ENCODE results near the gene AKR7A2. TPM values are rescaled to one million over a fixed set of nuclear protein-coding genes. Genes with fewer than 3 reads are reported as not detected.

Gene AKR7A2
- total RNA-seq, 1 donor from 2014 or later = 37.4 TPM

DNA sequence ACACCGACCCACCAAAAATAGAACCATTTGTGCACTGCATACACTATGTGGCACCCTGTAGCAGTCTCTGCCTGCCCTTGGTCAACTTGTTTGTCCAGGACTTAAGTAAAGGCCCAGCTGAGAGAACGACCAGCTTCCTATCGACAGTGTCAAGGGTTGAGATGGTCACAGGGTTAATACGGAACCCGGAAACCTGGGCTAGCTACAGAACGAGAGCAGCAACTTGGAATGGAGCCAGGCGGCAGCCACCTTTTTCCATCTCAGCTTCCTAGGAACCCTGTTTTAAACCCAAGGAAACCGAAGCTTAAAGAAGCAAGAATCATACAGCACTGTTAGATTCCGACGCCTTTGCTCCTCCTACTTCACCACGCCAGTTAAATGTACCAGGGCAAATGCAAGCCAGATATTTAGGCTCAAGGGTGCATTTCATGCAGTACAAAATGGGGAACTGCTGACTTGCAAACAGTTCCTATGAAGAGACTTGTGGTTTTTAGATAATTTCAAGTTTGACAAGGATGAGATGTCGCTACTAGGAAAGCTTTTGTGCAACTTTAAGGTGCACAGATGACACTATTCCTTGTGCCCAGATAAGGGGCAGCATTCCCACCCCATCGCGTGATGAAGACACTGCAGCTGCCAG lies 35.7 kb upstream of the AKR7A2 start:
- H3K4me3 ChIP-seq = no peak overlapping the region
- DNase-seq (no peak), ATAC-seq (peak; percentile 19 to 35)
- H3K9me3 ChIP-seq = no peaks in the 10 kb centered on the region
- H3K27ac ChIP-seq = peak overlapping the region; percentile 41
- no peaks in the 10 kb centered on the region for H3K27me3 ChIP-seq (ENCODE audit: low read depth)
- TF ChIP-seq, protein P1, sequence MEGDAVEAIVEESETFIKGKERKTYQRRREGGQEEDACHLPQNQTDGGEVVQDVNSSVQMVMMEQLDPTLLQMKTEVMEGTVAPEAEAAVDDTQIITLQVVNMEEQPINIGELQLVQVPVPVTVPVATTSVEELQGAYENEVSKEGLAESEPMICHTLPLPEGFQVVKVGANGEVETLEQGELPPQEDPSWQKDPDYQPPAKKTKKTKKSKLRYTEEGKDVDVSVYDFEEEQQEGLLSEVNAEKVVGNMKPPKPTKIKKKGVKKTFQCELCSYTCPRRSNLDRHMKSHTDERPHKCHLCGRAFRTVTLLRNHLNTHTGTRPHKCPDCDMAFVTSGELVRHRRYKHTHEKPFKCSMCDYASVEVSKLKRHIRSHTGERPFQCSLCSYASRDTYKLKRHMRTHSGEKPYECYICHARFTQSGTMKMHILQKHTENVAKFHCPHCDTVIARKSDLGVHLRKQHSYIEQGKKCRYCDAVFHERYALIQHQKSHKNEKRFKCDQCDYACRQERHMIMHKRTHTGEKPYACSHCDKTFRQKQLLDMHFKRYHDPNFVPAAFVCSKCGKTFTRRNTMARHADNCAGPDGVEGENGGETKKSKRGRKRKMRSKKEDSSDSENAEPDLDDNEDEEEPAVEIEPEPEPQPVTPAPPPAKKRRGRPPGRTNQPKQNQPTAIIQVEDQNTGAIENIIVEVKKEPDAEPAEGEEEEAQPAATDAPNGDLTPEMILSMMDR (IDR thresholded peaks at IDR 0.05) = no peak
- intact Hi-C loops (cut with DNase I) = no loop called here
- H3K36me3 ChIP-seq = peaks cover 74% of the 10 kb centered on the region
- H3K4me1 ChIP-seq = peaks cover 31% of the 10 kb centered on the region

DNA sequence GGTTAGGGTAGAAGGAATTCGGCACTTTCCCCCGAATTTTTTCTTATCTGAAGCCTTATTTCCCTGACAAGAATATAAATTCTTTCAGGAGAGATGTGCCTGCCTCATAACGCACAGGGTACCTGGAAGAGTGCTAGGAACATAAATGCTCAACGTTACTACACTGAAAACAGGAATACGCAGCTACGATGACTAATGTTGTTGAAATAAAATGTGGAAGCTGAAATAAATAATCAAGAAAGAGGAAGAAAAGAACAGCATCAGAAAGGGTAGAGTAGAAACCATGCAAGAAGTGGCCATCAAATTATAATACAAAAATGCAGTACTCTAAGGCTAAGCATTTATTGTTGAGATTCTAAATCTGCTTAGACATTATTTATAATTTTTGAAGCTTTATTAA lies 34.1 kb upstream of the AKR7A2 start:
- no peak for ATAC-seq
- intact Hi-C loops (cut with DNase I) = no loop called here

DNA sequence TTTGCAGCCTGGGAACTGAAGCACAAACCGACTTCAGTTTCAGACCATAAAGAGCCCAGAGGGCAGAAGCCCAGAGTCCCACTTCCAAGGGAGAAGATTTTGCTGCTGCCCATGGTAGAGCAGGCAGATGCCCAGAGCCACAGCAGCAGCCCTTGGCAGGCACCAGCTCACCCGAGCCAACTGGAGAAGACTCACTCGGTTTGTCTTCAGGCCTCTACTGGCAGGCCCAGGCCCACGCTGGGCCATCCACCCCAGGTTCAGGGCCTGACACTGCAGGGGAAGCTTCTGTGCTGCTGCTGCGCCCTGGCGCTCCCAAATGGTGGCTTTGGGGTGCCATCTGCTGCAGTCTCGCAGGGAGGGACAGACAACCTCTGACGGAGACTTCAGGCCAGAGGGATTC lies 33.4 kb upstream of the AKR7A2 start:
- intact Hi-C loops (cut with DNase I) = no loop called here
- DNase-seq (no peak), ATAC-seq (no peak)
- Histone ChIP-seq H3K4me1 (peaks cover 31% of the 10 kb centered on the region), H3K27ac (no peak overlapping the region), H3K36me3 (peaks cover 71% of the 10 kb centered on the region), H3K27me3 (ENCODE audit: low read depth) (no peaks in the 10 kb centered on the region), H3K4me3 (no peak overlapping the region), H3K9me3 (no peaks in the 10 kb centered on the region)
- TF ChIP-seq, protein P1 (IDR thresholded peaks at IDR 0.05) = no peak

More for the DNA sequence above, 34.1 kb upstream of the AKR7A2 start:
- H3K9me3 ChIP-seq = no peaks in the 10 kb centered on the region
- no peak overlapping the region for H3K27ac ChIP-seq
- no peak overlapping the region for H3K4me3 ChIP-seq
- no peaks in the 10 kb centered on the region for H3K27me3 ChIP-seq (ENCODE audit: low read depth)
- peaks cover 70% of the 10 kb centered on the region for H3K36me3 ChIP-seq
- peaks cover 31% of the 10 kb centered on the region for H3K4me1 ChIP-seq
- DNase-seq = no peak
- TF ChIP-seq, protein P1 (IDR thresholded peaks at IDR 0.05) = no peak

DNA sequence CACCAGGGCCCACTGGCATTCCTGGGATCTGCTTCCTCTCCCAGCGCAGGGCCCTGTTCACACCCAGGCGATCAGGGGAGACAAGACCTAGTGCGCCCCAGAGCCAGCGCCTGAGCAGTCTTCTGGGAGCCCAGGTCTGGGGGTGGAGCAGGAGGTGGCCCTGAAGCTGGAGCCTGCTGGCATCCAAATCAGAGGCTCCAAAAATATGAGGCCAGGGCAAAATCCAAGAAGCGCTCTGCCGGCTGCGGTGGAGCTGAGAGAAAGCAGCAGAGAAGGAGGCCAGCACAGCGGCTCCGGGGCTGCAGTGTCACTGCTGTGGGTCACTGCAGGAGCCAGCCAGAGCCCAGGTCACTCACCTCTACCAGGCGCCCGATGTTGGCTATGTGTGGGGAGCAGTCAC lies 32.9 kb upstream of the AKR7A2 start:
- Histone ChIP-seq H3K4me3 (no peak overlapping the region), H3K27me3 (ENCODE audit: low read depth) (no peaks in the 10 kb centered on the region), H3K9me3 (no peaks in the 10 kb centered on the region), H3K27ac (peak overlapping the region; percentile 18), H3K36me3 (peaks cover 70% of the 10 kb centered on the region), H3K4me1 (peaks cover 31% of the 10 kb centered on the region)
- intact Hi-C loops (cut with DNase I) = no loop called here
- ATAC-seq = no peak
- DNase-seq = no peak
- TF ChIP-seq, protein P1 (IDR thresholded peaks at IDR 0.05) = no peak

DNA sequence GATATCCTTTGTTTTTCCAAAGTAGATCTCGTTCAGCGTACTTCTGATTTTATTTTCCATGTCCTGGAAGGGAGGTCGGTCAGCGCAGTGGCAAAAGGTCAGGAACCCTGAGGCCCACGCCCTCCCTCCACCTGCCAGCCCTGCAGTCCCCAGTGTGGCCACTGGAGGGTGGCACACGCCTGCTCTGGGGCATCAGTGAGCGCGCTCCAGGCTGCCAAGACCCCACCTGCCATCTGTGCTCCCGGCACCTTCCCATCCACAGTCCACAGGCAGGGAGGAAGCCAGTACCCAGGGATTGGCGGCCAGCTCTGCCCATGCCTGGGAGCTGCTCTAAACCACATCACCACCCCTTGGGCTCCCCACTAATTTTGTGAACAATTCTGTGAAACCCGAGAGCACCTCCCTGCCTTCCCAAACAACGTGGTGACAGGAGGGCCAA lies 32.4 kb upstream of the AKR7A2 start:
- TF ChIP-seq, protein P1 (IDR thresholded peaks at IDR 0.05) = peak; percentile 88
- H3K4me1 ChIP-seq = peaks cover 28% of the 10 kb centered on the region
- peak overlapping the region; percentile 18 for H3K27ac ChIP-seq

More for the DNA sequence above, 32.4 kb upstream of the AKR7A2 start:
- Histone ChIP-seq H3K4me3 (no peak overlapping the region), H3K9me3 (no peaks in the 10 kb centered on the region), H3K36me3 (peaks cover 70% of the 10 kb centered on the region), H3K27me3 (ENCODE audit: low read depth) (no peaks in the 10 kb centered on the region)
- ATAC-seq (peak; percentile 69 to 76), DNase-seq (peak; percentile 67)
- intact Hi-C loops (cut with DNase I) = no loop called here
